PC-3 (cell line): ENCODE results near the gene NR2C2. TPM values are rescaled to one million over a fixed set of nuclear protein-coding genes. Genes with fewer than 3 reads are reported as not detected.
A peak's percentile ranks its signal among the peaks of the same experiment; 100 is the strongest.

Experiments used
- ATAC-seq: fragments of 200-7000 bp; cut with Tn5 transposase; 2 replicates; pipeline ENCODE4 v1.9.1; 2020; ENCODE audit warnings: mild to moderate bottlenecking, moderate library complexity
- BruUV-seq: library from RNA; stranded (reverse); fragments of 400-500 nt; replicated peaks from 2 replicates; lab custom pipeline; 2021; lab: Mats Ljungman, UMichigan
- CTCF ChIA-PET: fragments of 300-600 bp; sonication (Branson Sonifier 250); formaldehyde crosslinking; loops from one replicate; lab custom pipeline; 2022; ENCODE audit warnings: antibody characterized with exemption; lab: Charles Lee
- POLR2A ChIA-PET: fragments of 300-600 bp; sonication (Branson Sonifier 250); formaldehyde crosslinking; loops from one replicate; lab custom pipeline; 2022; ENCODE audit warnings: antibody characterized with exemption; ENCODE audit not compliant: unreplicated experiment; lab: Charles Lee
- DNase-seq: peaks from one replicate; pipeline ENCODE4 v3.0.0-alpha.2; 2015
- H2AFZ ChIP-seq: fragments of 300-600 bp; sonication (generic); 2 replicates; pipeline ENCODE4 v1.6.0; 2016; ENCODE audit warnings: antibody characterized with exemption, low read length
- H3F3A ChIP-seq: fragments of 300-600 bp; sonication (generic); one replicate; pipeline ENCODE4 v1.6.0; 2017; ENCODE audit warnings: antibody characterized with exemption, low read length, control low read depth, mild to moderate bottlenecking; ENCODE audit not compliant: unreplicated experiment
- H3K27ac ChIP-seq: fragments of 300-600 bp; sonication (generic); 2 replicates; pipeline ENCODE4 v1.5.1; 2016; ENCODE audit warnings: mild to moderate bottlenecking, low read length
- H3K27me3 ChIP-seq: fragments of 300-600 bp; sonication (generic); 2 replicates; pipeline ENCODE4 v1.6.1; 2016; ENCODE audit warnings: low read length, mixed read lengths
- H3K36me3 ChIP-seq: fragments of 300-600 bp; sonication (generic); 2 replicates; pipeline ENCODE4 v1.6.1; 2016; ENCODE audit warnings: low read depth, mixed run types, low read length, mixed read lengths
- H3K4me1 ChIP-seq: fragments of 300-600 bp; sonication (generic); 2 replicates; pipeline ENCODE4 v1.5.1; 2016; ENCODE audit warnings: low read length; ENCODE audit not compliant: insufficient read depth
- H3K4me2 ChIP-seq: fragments of 300-600 bp; sonication (generic); 2 replicates; pipeline ENCODE4 v1.6.0; 2016; ENCODE audit warnings: low read length
- H3K4me3 ChIP-seq: fragments of 300-600 bp; sonication (generic); 2 replicates; pipeline ENCODE4 v1.5.1; 2016; ENCODE audit warnings: mild to moderate bottlenecking, low read length, mixed read lengths
- H3K79me2 ChIP-seq: fragments of 300-600 bp; sonication (generic); 2 replicates; pipeline ENCODE4 v1.6.1; 2017; ENCODE audit warnings: low read length, mixed read lengths
- H3K9ac ChIP-seq: fragments of 300-600 bp; sonication (generic); 2 replicates; pipeline ENCODE4 v1.6.0; 2016; ENCODE audit warnings: mild to moderate bottlenecking, low read length
- H3K9me2 ChIP-seq: fragments of 300-600 bp; sonication (generic); replicated peaks from 2 replicates; pipeline ENCODE4 v1.6.1; 2016; ENCODE audit warnings: mixed run types, low read length, mixed read lengths
- H3K9me3 ChIP-seq: fragments of 300-600 bp; sonication (generic); 2 replicates; pipeline ENCODE4 v1.6.1; 2016; ENCODE audit warnings: low read length, mixed read lengths
- H4K20me1 ChIP-seq: fragments of 300-600 bp; sonication (generic); 2 replicates; pipeline ENCODE4 v1.6.1; 2016; ENCODE audit warnings: low read length, mixed read lengths
- CTCF ChIP-seq: fragments of 300-600 bp; sonication (generic); conservative IDR thresholded peaks from 2 replicates; pipeline ENCODE4 v1.5.1; 2017; ENCODE audit warnings: antibody characterized with exemption, low read depth, mild to moderate bottlenecking, low read length
- EZH2 ChIP-seq: fragments of 300-600 bp; sonication (generic); IDR thresholded peaks from one replicate; pipeline ENCODE4 v1.6.1; 2017; ENCODE audit warnings: antibody characterized with exemption, mild to moderate bottlenecking, low read length; ENCODE audit not compliant: unreplicated experiment
- EZH2phosphoT487 ChIP-seq: fragments of 300-600 bp; sonication (generic); IDR thresholded peaks from 2 replicates; pipeline ENCODE4 v1.6.1; 2018; ENCODE audit warnings: mild to moderate bottlenecking, antibody characterized with exemption, low read length, borderline replicate concordance
- intact Hi-C: fragments of 100-400 bp; cut with micrococcal nuclease; formaldehyde crosslinking; loops from 2 replicates; pipeline ENCODE4 v1.9.0; 2023
- total RNA-seq: library from RNA; depleted of rRNA; stranded (reverse); fragments of >200 nt; gene quantifications from 2 replicates; pipeline ENCODE4 v1.2.3, GENCODE V29; 2014

The NR2C2 gene
- total RNA-seq, 1 experiment from 2014 or later: 21.9 TPM

DNA sequence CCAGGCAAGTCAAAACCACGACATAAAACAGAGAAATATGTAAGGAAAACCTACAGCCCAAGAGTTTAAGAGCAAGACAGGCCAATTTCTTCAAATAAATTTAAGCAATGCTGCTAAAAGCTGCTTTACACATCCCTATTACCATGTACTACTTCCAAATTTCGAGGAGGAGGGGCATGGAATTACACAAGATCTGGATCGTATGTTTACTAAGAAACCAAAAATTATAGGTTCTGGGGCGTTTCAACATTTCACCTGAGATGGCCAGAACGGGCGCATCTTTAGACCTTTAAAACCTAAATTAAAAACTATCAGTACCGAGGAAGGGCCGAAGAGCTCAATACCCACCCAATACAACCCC is 664 bp upstream of the NR2C2 start:
- peak overlapping the region; percentile 86 for H2AFZ ChIP-seq
- H4K20me1 ChIP-seq: peaks cover 4% of the 10 kb centered on the region; the same call in 1 of the 2 replicates
- H3K4me2 ChIP-seq: peak overlapping the region; percentile 86
- ChIA-PET CTCF (interaction anchor here (0.6 kb wide), 1 partner anchor 19 kb away, joined by 3 read pairs; no protein-coding TSS in a partner anchor), POLR2A (no interaction called here)
- no peaks in the 10 kb centered on the region for H3K9me2 ChIP-seq
- peak overlapping the region; percentile 68 for H3K27ac ChIP-seq
- no peak for ATAC-seq
- H3K79me2 ChIP-seq: peaks cover 68% of the 10 kb centered on the region
- no peaks in the 10 kb centered on the region for H3K9me3 ChIP-seq
- DNase-seq: no peak
- BruUV-seq: TSS peak; percentile 47
- no peak for TF ChIP-seq CTCF
- no peak for TF ChIP-seq EZH2phosphoT487
- no peak for TF ChIP-seq EZH2
- H3F3A ChIP-seq: no peaks in the 10 kb centered on the region
- peak overlapping the region; percentile 91 for H3K4me3 ChIP-seq
- peak overlapping the region; percentile 99 for H3K9ac ChIP-seq
- no peaks in the 10 kb centered on the region for H3K27me3 ChIP-seq
- intact Hi-C loops: loop anchor here (2.0 kb wide), 1 partner anchor 52 kb away; no protein-coding TSS in a partner anchor
- peaks cover 11% of the 10 kb centered on the region; the same call in 1 of the 2 replicates for H3K36me3 ChIP-seq
- H3K4me1 ChIP-seq: peaks cover 16% of the 10 kb centered on the region; the same call in 1 of the 2 replicates

- H2AFZ ChIP-seq: peak overlapping the region; percentile 94
- H3F3A ChIP-seq: no peaks in the 10 kb centered on the region
- H3K4me2 ChIP-seq: peak overlapping the region; percentile 76
- no peak for TF ChIP-seq EZH2
- no peak for TF ChIP-seq EZH2phosphoT487
- TF ChIP-seq CTCF: no peak
- ATAC-seq: peak; percentile 92
- peak overlapping the region; percentile 99 for H3K9ac ChIP-seq
- POLR2A ChIA-PET: interaction anchor here (0.6 kb wide), 1 partner anchor 87 kb away, joined by 4 read pairs; no protein-coding TSS in a partner anchor
- peaks cover 11% of the 10 kb centered on the region; the same call in 1 of the 2 replicates for H3K36me3 ChIP-seq
- BruUV-seq: no TSS peak
- DNase-seq: peak; percentile 97
- peaks cover 80% of the 10 kb centered on the region for H3K79me2 ChIP-seq
- no peaks in the 10 kb centered on the region for H3K9me3 ChIP-seq
- no peaks in the 10 kb centered on the region for H3K27me3 ChIP-seq
- peak overlapping the region; percentile 97 for H3K27ac ChIP-seq
- H3K4me1 ChIP-seq: peaks cover 16% of the 10 kb centered on the region; the same call in 1 of the 2 replicates
- H3K4me3 ChIP-seq: peak overlapping the region; percentile 91
- no peaks in the 10 kb centered on the region for H3K9me2 ChIP-seq
- intact Hi-C loops: loop anchor here (1.0 to 2.0 kb wide), 3 partner anchors 51 to 297 kb away; partner anchors contain the start of genes CCDC174 and RBSN
- CTCF ChIA-PET: interaction anchor here (0.6 kb wide), 1 partner anchor 899 kb away, joined by 4 read pairs; no protein-coding TSS in a partner anchor
- H4K20me1 ChIP-seq: peaks cover 2% of the 10 kb centered on the region; the same call in 1 of the 2 replicates
Measured at GRCh38 chr3:14947886-14948608, 664 bp downstream of the NR2C2 start.
